Neural progenitor cell (in vitro differentiated cells): ENCODE results near the gene NSMF. TPM values are rescaled to one million over a fixed set of nuclear protein-coding genes. Genes with fewer than 3 reads are reported as not detected.

Source experiments
- DNase-seq: peaks from one replicate; pipeline ENCODE4 v3.0.0-alpha.2; 2016; ENCODE audit warnings: low spot score
- H2AFZ ChIP-seq: fragments of 200-600 bp; sonication (generic); replicated peaks from 2 replicates; pipeline ENCODE4 v1.6.1; 2016; ENCODE audit warnings: antibody characterized with exemption
- H3F3A ChIP-seq: fragments of 200-600 bp; sonication (generic); 2 replicates; pipeline ENCODE4 v1.6.1; 2016; ENCODE audit warnings: antibody characterized with exemption, low read depth
- H3K27ac ChIP-seq: fragments of 200-600 bp; sonication (generic); 2 replicates; pipeline ENCODE4 v1.5.1; 2016; ENCODE audit warnings: mild to moderate bottlenecking
- H3K27me3 ChIP-seq: fragments of 200-600 bp; sonication (generic); 2 replicates; pipeline ENCODE4 v1.6.1; 2016; ENCODE audit warnings: mild to moderate bottlenecking, moderate library complexity
- H3K36me3 ChIP-seq: fragments of 200-600 bp; sonication (generic); 2 replicates; pipeline ENCODE4 v1.5.1; 2016
- H3K4me1 ChIP-seq: fragments of 200-600 bp; sonication (generic); 2 replicates; pipeline ENCODE4 v1.6.1; 2016; ENCODE audit warnings: mixed run types
- H3K4me2 ChIP-seq: fragments of 200-600 bp; sonication (generic); 2 replicates; pipeline ENCODE4 v1.6.1; 2016
- H3K4me3 ChIP-seq: fragments of 200-600 bp; sonication (generic); 2 replicates; pipeline ENCODE4 v1.5.1; 2016
- H3K79me2 ChIP-seq: fragments of 200-600 bp; sonication (generic); 2 replicates; pipeline ENCODE4 v1.6.1; 2016; ENCODE audit warnings: low read depth
- H3K9ac ChIP-seq: fragments of 200-600 bp; sonication (generic); 2 replicates; pipeline ENCODE4 v1.6.1; 2016
- H3K9me3 ChIP-seq: fragments of 200-600 bp; sonication (generic); 2 replicates; pipeline ENCODE4 v1.5.1; 2016; ENCODE audit warnings: low read depth
- H4K20me1 ChIP-seq: fragments of 200-600 bp; sonication (generic); 2 replicates; pipeline ENCODE4 v1.6.1; 2016; ENCODE audit warnings: low read depth
- H3K27ac Mint-ChIP-seq: 3 replicates; pipeline ENCODE4 v1.8.0; 2021; ENCODE audit warnings: mixed read lengths
- H3K27me3 Mint-ChIP-seq: 2 replicates; pipeline ENCODE4 v1.8.0; 2022; ENCODE audit warnings: low read depth, mild to moderate bottlenecking, inconsistent platforms, moderate library complexity, mixed read lengths; ENCODE audit not compliant: insufficient read depth
- H3K36me3 Mint-ChIP-seq: 3 replicates; pipeline ENCODE4 v1.8.0; 2021; ENCODE audit warnings: mixed read lengths
- H3K4me1 Mint-ChIP-seq: 3 replicates; pipeline ENCODE4 v1.8.0; 2021; ENCODE audit warnings: mixed read lengths
- H3K4me3 Mint-ChIP-seq: 3 replicates; pipeline ENCODE4 v1.8.0; 2021; ENCODE audit warnings: mild to moderate bottlenecking, moderate library complexity, mixed read lengths
- H3K9me3 Mint-ChIP-seq: 3 replicates; pipeline ENCODE4 v1.8.0; 2020; ENCODE audit warnings: mixed read lengths
- EZH2 ChIP-seq: fragments of 200-600 bp; sonication (generic); IDR thresholded peaks from 2 replicates; pipeline ENCODE4 v1.6.1; 2017; ENCODE audit warnings: antibody characterized with exemption, mild to moderate bottlenecking, moderate library complexity
- EZH2phosphoT487 ChIP-seq: fragments of 200-600 bp; sonication (generic); IDR thresholded peaks from 2 replicates; pipeline ENCODE4 v1.6.1; 2017; ENCODE audit warnings: antibody characterized with exemption
- total RNA-seq: library from RNA; depleted of rRNA; stranded (reverse); fragments of >200 nt; gene quantifications from 2 replicates; pipeline ENCODE4 v1.2.3, GENCODE V29; 2015; ENCODE audit warnings: low replicate concordance
- TF ChIP-seq, protein P1 (sequence below): fragments of 200-600 bp; sonication (generic); IDR thresholded peaks from 2 replicates; pipeline ENCODE4 v1.5.1; 2017; ENCODE audit warnings: antibody characterized with exemption, mild to moderate bottlenecking

Gene NSMF
- total RNA-seq, 1 donor from 2014 or later = 17.1 TPM

DNA sequence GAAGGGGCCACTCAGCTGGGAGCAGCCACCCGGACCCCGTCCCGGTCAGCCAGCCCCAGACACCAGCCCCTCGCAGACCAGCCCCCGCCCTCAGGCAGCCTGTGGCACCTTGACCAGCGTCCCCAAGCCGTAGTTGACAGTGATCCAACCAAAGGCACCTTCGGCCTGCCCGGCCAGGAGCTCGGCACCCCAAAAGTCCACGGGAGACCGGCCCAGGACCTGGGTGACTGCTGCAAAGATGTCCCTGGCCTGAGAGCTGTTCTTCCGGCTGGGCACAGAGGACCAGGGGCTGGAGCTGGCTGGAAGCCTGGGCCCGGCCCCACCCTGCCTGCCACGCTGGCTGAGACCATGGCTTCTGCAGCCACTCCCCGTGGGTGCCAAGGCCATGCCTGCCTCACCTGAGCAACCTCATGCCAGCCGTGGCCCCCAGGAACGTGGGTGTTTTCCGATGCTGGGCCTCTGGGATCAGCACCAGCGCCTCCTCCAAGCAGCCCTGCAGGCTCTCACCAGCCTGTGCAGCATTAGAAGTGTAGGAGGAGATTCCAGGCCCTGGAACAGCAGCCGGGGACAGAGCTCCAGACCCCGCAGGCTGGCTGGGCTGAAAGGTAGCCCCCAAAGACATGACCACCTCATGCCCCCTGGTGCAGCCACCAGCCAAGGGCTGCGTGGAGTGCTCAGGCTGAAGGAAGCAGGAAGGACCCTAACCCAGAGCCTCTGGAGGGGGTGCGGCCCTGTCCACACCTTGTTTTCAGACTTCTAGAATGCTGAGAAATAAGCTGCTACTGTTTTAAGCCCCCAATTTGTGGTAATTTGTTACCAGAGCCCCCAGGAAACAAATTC lies 22.2 kb downstream of the NSMF start:
- Histone ChIP-seq H3K79me2 (no peaks in the 10 kb centered on the region), H3K36me3 (no peaks in the 10 kb centered on the region), H3K9me3 (no peaks in the 10 kb centered on the region), H3K9ac (no peak overlapping the region), H3K4me3 (no peak overlapping the region), H3K27ac (no peak overlapping the region), H4K20me1 (no peaks in the 10 kb centered on the region), H2AFZ (no peak overlapping the region), H3K27me3 (peaks cover 8% of the 10 kb centered on the region), H3K4me2 (no peak overlapping the region), H3F3A (peaks cover 3% of the 10 kb centered on the region), H3K4me1 (no peaks in the 10 kb centered on the region)
- TF ChIP-seq EZH2 = no peak
- TF ChIP-seq, protein P1, sequence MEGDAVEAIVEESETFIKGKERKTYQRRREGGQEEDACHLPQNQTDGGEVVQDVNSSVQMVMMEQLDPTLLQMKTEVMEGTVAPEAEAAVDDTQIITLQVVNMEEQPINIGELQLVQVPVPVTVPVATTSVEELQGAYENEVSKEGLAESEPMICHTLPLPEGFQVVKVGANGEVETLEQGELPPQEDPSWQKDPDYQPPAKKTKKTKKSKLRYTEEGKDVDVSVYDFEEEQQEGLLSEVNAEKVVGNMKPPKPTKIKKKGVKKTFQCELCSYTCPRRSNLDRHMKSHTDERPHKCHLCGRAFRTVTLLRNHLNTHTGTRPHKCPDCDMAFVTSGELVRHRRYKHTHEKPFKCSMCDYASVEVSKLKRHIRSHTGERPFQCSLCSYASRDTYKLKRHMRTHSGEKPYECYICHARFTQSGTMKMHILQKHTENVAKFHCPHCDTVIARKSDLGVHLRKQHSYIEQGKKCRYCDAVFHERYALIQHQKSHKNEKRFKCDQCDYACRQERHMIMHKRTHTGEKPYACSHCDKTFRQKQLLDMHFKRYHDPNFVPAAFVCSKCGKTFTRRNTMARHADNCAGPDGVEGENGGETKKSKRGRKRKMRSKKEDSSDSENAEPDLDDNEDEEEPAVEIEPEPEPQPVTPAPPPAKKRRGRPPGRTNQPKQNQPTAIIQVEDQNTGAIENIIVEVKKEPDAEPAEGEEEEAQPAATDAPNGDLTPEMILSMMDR = no peak
- H3K4me3 Mint-ChIP-seq = no peak overlapping the region
- peaks cover 1% of the 10 kb centered on the region for H3K4me1 Mint-ChIP-seq
- no peaks in the 10 kb centered on the region for H3K36me3 Mint-ChIP-seq
- no peak for DNase-seq
- H3K27ac Mint-ChIP-seq = no peak overlapping the region
- no peaks in the 10 kb centered on the region for H3K9me3 Mint-ChIP-seq
- no peaks in the 10 kb centered on the region for H3K27me3 Mint-ChIP-seq

DNA sequence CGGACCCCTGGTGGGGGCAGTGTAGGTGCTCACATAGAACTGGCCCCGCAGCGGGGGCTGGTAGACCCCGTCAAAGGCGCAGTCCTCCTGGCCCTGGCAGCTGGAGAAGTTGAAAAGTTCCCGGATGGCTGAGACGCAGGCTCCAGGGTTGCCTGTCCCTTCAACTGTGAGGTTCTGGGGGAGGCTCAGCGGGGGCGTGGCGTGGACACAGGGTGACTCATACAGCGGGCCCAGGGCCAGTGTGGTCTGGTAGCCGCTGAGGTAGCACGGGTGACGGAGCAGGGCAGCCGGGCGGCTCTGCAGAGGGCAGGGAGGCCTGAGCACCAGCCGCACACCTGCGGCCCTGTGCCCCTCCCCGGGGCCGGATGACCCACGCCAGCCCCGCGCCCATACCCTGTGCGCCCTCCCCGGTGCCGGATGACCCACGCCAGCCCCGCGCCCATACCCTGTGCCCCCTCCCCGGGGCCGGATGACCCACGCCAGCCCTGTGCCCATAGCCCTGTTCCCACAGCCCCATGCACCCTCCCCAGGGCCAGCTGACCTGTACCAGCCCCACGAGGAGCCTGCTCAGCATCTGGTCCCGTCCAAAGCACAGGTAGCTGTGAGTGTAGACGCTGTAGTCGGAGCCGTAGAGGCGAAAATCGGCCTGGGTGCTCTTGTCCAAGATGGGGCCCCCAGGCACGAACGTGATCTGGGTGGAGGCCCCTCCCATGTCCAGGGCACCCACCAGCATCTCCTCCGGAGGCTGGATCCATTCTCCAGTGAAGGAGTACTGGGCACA lies 23.0 kb downstream of the NSMF start:
- no peaks in the 10 kb centered on the region for H3K79me2 ChIP-seq
- H3K4me1 Mint-ChIP-seq = no peaks in the 10 kb centered on the region
- no peak overlapping the region for H3K9ac ChIP-seq
- H3K27ac ChIP-seq = no peak overlapping the region
- no peaks in the 10 kb centered on the region for H3K36me3 ChIP-seq
- no peaks in the 10 kb centered on the region for H3K9me3 ChIP-seq
- H3K27me3 ChIP-seq = peaks cover under 1% of the 10 kb centered on the region
- DNase-seq = no peak
- H3K36me3 Mint-ChIP-seq = no peaks in the 10 kb centered on the region
- no peak overlapping the region for H3K4me3 Mint-ChIP-seq
- no peaks in the 10 kb centered on the region for H3K9me3 Mint-ChIP-seq
- no peaks in the 10 kb centered on the region for H3K4me1 ChIP-seq
- H3K27me3 Mint-ChIP-seq = no peaks in the 10 kb centered on the region
- TF ChIP-seq EZH2phosphoT487 (no peak), EZH2 (no peak)
- TF ChIP-seq, protein P1 = no peak
- H3F3A ChIP-seq = no peaks in the 10 kb centered on the region
- H3K4me3 ChIP-seq = no peak overlapping the region
- H3K4me2 ChIP-seq = no peak overlapping the region
- H2AFZ ChIP-seq = no peak overlapping the region
- H3K27ac Mint-ChIP-seq = no peak overlapping the region
- no peaks in the 10 kb centered on the region for H4K20me1 ChIP-seq

DNA sequence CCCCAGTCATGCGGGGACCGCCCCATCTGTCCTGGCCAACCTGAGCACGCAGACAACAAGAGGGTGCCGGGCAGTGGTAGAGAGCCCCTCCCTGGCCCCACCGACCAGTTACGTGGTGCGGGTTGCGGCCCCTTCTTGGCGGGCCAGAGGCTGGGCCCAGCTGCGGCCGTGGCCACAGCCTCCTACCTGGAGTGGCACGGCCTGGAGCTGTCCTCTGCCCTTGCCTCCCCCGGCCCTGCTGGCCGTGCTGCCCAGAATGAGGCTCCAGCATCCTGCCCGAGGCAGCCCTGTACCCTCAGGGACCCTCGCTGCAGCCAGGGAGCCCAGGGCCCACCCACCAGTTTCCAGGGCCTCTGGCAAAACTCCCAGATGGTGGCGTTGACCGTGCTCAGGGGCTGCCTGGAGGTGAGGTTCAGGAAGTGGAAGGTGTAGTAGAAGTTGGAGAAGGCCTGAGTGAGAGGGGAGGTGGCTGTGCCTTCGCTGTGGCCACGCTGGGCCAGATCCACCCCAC lies 23.7 kb downstream of the NSMF start:
- H3K4me2 ChIP-seq = no peak overlapping the region
- no peak overlapping the region for H3K27ac Mint-ChIP-seq
- H3K27ac ChIP-seq = no peak overlapping the region
- H3K36me3 Mint-ChIP-seq = no peaks in the 10 kb centered on the region
- H3K9ac ChIP-seq = no peak overlapping the region
- no peak overlapping the region for H2AFZ ChIP-seq
- no peaks in the 10 kb centered on the region for H3K27me3 ChIP-seq
- H3K4me1 Mint-ChIP-seq = no peaks in the 10 kb centered on the region
- H3K36me3 ChIP-seq = no peaks in the 10 kb centered on the region
- H3K4me1 ChIP-seq = no peaks in the 10 kb centered on the region
- no peaks in the 10 kb centered on the region for H3F3A ChIP-seq
- TF ChIP-seq EZH2phosphoT487 (no peak), EZH2 (no peak)
- TF ChIP-seq, protein P1 = no peak
- H3K4me3 ChIP-seq = no peak overlapping the region
- H3K27me3 Mint-ChIP-seq = no peaks in the 10 kb centered on the region
- H3K79me2 ChIP-seq = no peaks in the 10 kb centered on the region
- no peaks in the 10 kb centered on the region for H3K9me3 Mint-ChIP-seq
- no peaks in the 10 kb centered on the region for H4K20me1 ChIP-seq
- H3K4me3 Mint-ChIP-seq = no peak overlapping the region
- no peak for DNase-seq
- no peaks in the 10 kb centered on the region for H3K9me3 ChIP-seq
